GM23338 (cell line): ENCODE measurements around the gene TLR9. TPM values are rescaled to one million over a fixed set of nuclear protein-coding genes. Genes with fewer than 3 reads are reported as not detected.

Source experiments
- ATAC-seq: fragments of 200-7000 bp; cut with Tn5 transposase; 3 replicates; pipeline ENCODE4 v1.9.1; 2020
- DNase-seq: peaks from one replicate; pipeline ENCODE4 v3.0.0-alpha.2; 2015; ENCODE audit warnings: low spot score
- H2AFZ ChIP-seq: fragments of 200-600 bp; sonication (generic); 2 replicates; pipeline ENCODE4 v1.8.0; 2016; ENCODE audit warnings: antibody characterized with exemption, mild to moderate bottlenecking, moderate library complexity
- H3F3A ChIP-seq: fragments of 200-600 bp; sonication (generic); replicated peaks from 2 replicates; pipeline ENCODE4 v1.8.0; 2017; ENCODE audit warnings: antibody characterized with exemption, mixed run types, low read depth
- H3K27ac ChIP-seq: fragments of 200-600 bp; sonication (generic); 2 replicates; pipeline ENCODE4 v1.6.1; 2016; ENCODE audit warnings: low read depth
- H3K27me3 ChIP-seq: fragments of 200-600 bp; sonication (generic); 2 replicates; pipeline ENCODE4 v1.8.0; 2016; ENCODE audit warnings: mild to moderate bottlenecking, mixed run types, moderate library complexity; ENCODE audit not compliant: insufficient read depth
- H3K36me3 ChIP-seq: fragments of 200-600 bp; sonication (generic); 2 replicates; pipeline ENCODE4 v1.8.0; 2016; ENCODE audit warnings: mild to moderate bottlenecking; ENCODE audit not compliant: insufficient read depth
- H3K4me1 ChIP-seq: fragments of 200-600 bp; sonication (generic); 2 replicates; pipeline ENCODE4 v1.8.0; 2016; ENCODE audit warnings: mild to moderate bottlenecking, moderate library complexity; ENCODE audit not compliant: insufficient read depth
- H3K4me2 ChIP-seq: fragments of 200-600 bp; sonication (generic); 2 replicates; pipeline ENCODE4 v1.7.1; 2017; ENCODE audit warnings: mixed run types
- H3K4me3 ChIP-seq: fragments of 200-600 bp; sonication (generic); 2 replicates; pipeline ENCODE4 v1.6.1; 2016; ENCODE audit warnings: mixed run types
- H3K79me2 ChIP-seq: fragments of 200-600 bp; sonication (generic); replicated peaks from 2 replicates; pipeline ENCODE4 v1.8.0; 2017; ENCODE audit warnings: mild to moderate bottlenecking; ENCODE audit not compliant: insufficient read depth
- H3K9me2 ChIP-seq: fragments of 200-600 bp; sonication (generic); 2 replicates; pipeline ENCODE4 v1.8.0; 2017; ENCODE audit not compliant: insufficient read depth
- H4K20me1 ChIP-seq: fragments of 200-600 bp; sonication (generic); replicated peaks from 2 replicates; pipeline ENCODE4 v1.8.0; 2017; ENCODE audit warnings: mild to moderate bottlenecking; ENCODE audit not compliant: insufficient read depth
- H3K27ac Mint-ChIP-seq: 2 replicates; pipeline ENCODE4 v1.8.0; 2020; ENCODE audit warnings: inconsistent platforms, mild to moderate bottlenecking, moderate library complexity, mixed read lengths
- H3K27me3 Mint-ChIP-seq: 3 replicates; pipeline ENCODE4 v1.8.0; 2022; ENCODE audit warnings: low read depth, mild to moderate bottlenecking, moderate library complexity, mixed read lengths, inconsistent platforms; ENCODE audit not compliant: insufficient read depth, poor library complexity
- H3K36me3 Mint-ChIP-seq: 3 replicates; pipeline ENCODE4 v1.8.0; 2021; ENCODE audit warnings: low read depth, mild to moderate bottlenecking, inconsistent platforms, moderate library complexity, mixed read lengths
- H3K4me1 Mint-ChIP-seq: 3 replicates; pipeline ENCODE4 v1.8.0; 2020; ENCODE audit warnings: mild to moderate bottlenecking, inconsistent platforms, mixed read lengths
- H3K4me3 Mint-ChIP-seq: 3 replicates; pipeline ENCODE4 v1.8.0; 2021; ENCODE audit warnings: moderate library complexity, mild to moderate bottlenecking, inconsistent platforms, mixed read lengths
- H3K9me3 Mint-ChIP-seq: 3 replicates; pipeline ENCODE4 v1.8.0; 2020; ENCODE audit warnings: moderate library complexity, mild to moderate bottlenecking, inconsistent platforms, mixed read lengths
- CREB1 ChIP-seq: fragments of 250-450 bp; sonication (Bioruptor Pico); IDR thresholded peaks from 2 replicates; pipeline ENCODE4 v1.5.0; 2020; ENCODE audit warnings: low read depth, mild to moderate bottlenecking, moderate library complexity
- EZH2 ChIP-seq: fragments of 200-600 bp; sonication (generic); IDR thresholded peaks from one replicate; pipeline ENCODE4 v1.8.0; 2017; ENCODE audit warnings: antibody characterized with exemption, mild to moderate bottlenecking, low read depth; ENCODE audit not compliant: unreplicated experiment
- EZH2phosphoT487 ChIP-seq: fragments of 200-600 bp; sonication (generic); IDR thresholded peaks from one replicate; pipeline ENCODE4 v1.8.1; 2018; ENCODE audit warnings: antibody characterized with exemption; ENCODE audit not compliant: unreplicated experiment
- POLR2AphosphoS5 ChIP-seq: IDR thresholded peaks from 2 replicates; pipeline ENCODE4 v1.6.1; 2016; ENCODE audit warnings: antibody characterized with exemption, low read depth
- STAT1 ChIP-seq: IDR thresholded peaks from one replicate; pipeline ENCODE4 v1.6.1; 2016; ENCODE audit warnings: antibody characterized with exemption; ENCODE audit not compliant: unreplicated experiment
- ZNF331 ChIP-seq: fragments of 250-450 bp; sonication (Bioruptor Pico); IDR thresholded peaks from 2 replicates; pipeline ENCODE4 v1.5.0; 2020; ENCODE audit warnings: low read depth, mild to moderate bottlenecking, moderate library complexity
- polyA plus RNA-seq: library from polyadenylated mRNA; unstranded; fragments of >200 nt; fragmentation: Nextera tagmentation; extraction: Ambion mirVana; gene quantifications from 2 replicates; pipeline ENCODE4 v1.2.1, GENCODE V29; 2016
- total RNA-seq: library from RNA; depleted of rRNA; stranded (reverse); fragments of >200 nt; shearing (Covaris generic); gene quantifications from 2 replicates; pipeline ENCODE4 v1.2.3, GENCODE V29; 2014
- TF ChIP-seq, protein P1 (sequence below): IDR thresholded peaks from one replicate; pipeline ENCODE4 v1.6.1; 2018; ENCODE audit warnings: antibody characterized with exemption; ENCODE audit not compliant: unreplicated experiment
- TF ChIP-seq, protein P2 (sequence below), 2 experiments: fragments of 200-600 bp in 1 of 2; sonication (generic) in 1 of 2; conservative IDR thresholded peaks; 2 replicates each; pipeline versions ENCODE4 v1.5.1 to v1.6.1; 2016 to 2017; ENCODE audit warnings: antibody characterized with exemption in 2 of 2, low read depth in 2 of 2, mild to moderate bottlenecking in 2 of 2, moderate library complexity in 1 of 2
- TF ChIP-seq, protein P3 (sequence below): IDR thresholded peaks from 2 replicates; pipeline ENCODE4 v1.6.1; 2016; ENCODE audit warnings: antibody characterized with exemption

TLR9 gene
- total and polyA plus RNA-seq, 2 experiments from 2014 or later: not detected

DNA sequence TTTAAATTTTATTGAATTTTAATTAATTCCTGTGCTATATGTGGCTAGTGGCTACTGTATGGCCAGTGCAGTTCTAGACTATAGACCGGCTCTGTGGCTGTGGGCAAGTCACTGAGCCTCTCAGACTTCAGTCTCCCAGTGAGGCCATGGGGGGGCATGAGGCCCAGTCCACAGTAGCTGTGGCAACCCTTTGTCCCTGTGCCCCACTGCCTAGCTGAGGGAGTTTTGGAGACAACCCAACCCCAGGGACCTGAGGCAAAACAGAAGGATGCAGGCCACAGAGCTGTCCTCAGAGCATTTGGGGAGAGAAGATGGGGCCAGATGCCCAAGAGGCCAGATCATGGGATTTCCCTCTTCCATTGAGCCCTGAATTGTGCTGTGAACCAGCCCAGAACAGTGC lies 52.3 kb downstream of the TLR9 start:
- H3K9me3 Mint-ChIP-seq: no peaks in the 10 kb centered on the region
- Histone ChIP-seq H4K20me1 (no peaks in the 10 kb centered on the region), H3K4me1 (no peaks in the 10 kb centered on the region), H3K9me2 (no peaks in the 10 kb centered on the region), H3K36me3 (no peaks in the 10 kb centered on the region), H3K27me3 (no peaks in the 10 kb centered on the region), H3F3A (no peaks in the 10 kb centered on the region), H3K79me2 (no peaks in the 10 kb centered on the region), H3K4me2 (no peak overlapping the region), H3K27ac (no peak overlapping the region), H3K4me3 (no peak overlapping the region), H2AFZ (no peak overlapping the region)
- DNase-seq (no peak), ATAC-seq (no peak)
- H3K4me1 Mint-ChIP-seq: peaks cover 20% of the 10 kb centered on the region; the same call in 2 of the 3 replicates
- no peak overlapping the region for H3K27ac Mint-ChIP-seq
- TF ChIP-seq EZH2 (no peak), CREB1 (CRISPR knock-in tag) (no peak), STAT1 (no peak), ZNF331 (CRISPR knock-in tag) (no peak), EZH2phosphoT487 (no peak), POLR2AphosphoS5 (no peak)
- TF ChIP-seq, protein P1, sequence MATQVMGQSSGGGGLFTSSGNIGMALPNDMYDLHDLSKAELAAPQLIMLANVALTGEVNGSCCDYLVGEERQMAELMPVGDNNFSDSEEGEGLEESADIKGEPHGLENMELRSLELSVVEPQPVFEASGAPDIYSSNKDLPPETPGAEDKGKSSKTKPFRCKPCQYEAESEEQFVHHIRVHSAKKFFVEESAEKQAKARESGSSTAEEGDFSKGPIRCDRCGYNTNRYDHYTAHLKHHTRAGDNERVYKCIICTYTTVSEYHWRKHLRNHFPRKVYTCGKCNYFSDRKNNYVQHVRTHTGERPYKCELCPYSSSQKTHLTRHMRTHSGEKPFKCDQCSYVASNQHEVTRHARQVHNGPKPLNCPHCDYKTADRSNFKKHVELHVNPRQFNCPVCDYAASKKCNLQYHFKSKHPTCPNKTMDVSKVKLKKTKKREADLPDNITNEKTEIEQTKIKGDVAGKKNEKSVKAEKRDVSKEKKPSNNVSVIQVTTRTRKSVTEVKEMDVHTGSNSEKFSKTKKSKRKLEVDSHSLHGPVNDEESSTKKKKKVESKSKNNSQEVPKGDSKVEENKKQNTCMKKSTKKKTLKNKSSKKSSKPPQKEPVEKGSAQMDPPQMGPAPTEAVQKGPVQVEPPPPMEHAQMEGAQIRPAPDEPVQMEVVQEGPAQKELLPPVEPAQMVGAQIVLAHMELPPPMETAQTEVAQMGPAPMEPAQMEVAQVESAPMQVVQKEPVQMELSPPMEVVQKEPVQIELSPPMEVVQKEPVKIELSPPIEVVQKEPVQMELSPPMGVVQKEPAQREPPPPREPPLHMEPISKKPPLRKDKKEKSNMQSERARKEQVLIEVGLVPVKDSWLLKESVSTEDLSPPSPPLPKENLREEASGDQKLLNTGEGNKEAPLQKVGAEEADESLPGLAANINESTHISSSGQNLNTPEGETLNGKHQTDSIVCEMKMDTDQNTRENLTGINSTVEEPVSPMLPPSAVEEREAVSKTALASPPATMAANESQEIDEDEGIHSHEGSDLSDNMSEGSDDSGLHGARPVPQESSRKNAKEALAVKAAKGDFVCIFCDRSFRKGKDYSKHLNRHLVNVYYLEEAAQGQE: no peak
- H3K27me3 Mint-ChIP-seq: peaks cover 2% of the 10 kb centered on the region
- H3K36me3 Mint-ChIP-seq: no peaks in the 10 kb centered on the region; the same call in 2 of the 3 replicates
- no peak overlapping the region for H3K4me3 Mint-ChIP-seq

DNA sequence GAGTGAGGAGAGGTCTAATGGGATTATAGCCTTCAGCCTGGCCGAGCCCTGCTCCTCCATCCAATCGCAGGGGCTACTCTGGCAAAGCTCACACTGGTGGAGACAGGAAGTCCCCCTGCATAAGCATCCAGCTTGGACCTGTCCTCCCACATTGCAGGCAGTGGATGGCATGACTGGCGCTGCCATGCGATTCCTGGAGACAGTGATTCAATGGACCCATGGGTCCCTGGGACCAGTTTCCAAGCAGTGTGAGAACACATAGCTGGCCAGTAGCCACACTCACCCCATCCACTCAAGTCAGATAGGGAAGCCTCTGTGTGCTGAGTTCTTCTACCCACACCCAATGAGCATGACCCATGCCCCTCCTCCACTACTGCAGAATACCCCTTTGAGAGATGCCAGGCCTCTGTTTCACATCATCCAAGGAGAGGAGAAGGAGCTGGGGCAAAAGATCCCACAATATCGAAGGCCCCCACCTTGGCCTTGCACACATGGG lies 53.1 kb downstream of the TLR9 start:
- H3K36me3 Mint-ChIP-seq: no peaks in the 10 kb centered on the region; the same call in 2 of the 3 replicates
- ATAC-seq: no peak
- no peak overlapping the region for H3K4me3 Mint-ChIP-seq
- no peaks in the 10 kb centered on the region for H3K9me2 ChIP-seq
- no peaks in the 10 kb centered on the region for H3F3A ChIP-seq
- no peaks in the 10 kb centered on the region for H3K4me1 ChIP-seq
- H3K27ac ChIP-seq: no peak overlapping the region
- H4K20me1 ChIP-seq: no peaks in the 10 kb centered on the region
- H3K27me3 ChIP-seq: no peaks in the 10 kb centered on the region
- H2AFZ ChIP-seq: no peak overlapping the region
- no peak for DNase-seq
- H3K36me3 ChIP-seq: no peaks in the 10 kb centered on the region
- H3K27ac Mint-ChIP-seq: no peak overlapping the region
- no peak overlapping the region for H3K4me2 ChIP-seq
- H3K27me3 Mint-ChIP-seq: peaks cover 4% of the 10 kb centered on the region
- no peak overlapping the region for H3K4me3 ChIP-seq
- H3K79me2 ChIP-seq: no peaks in the 10 kb centered on the region
- peaks cover 19% of the 10 kb centered on the region for H3K4me1 Mint-ChIP-seq
- no peaks in the 10 kb centered on the region for H3K9me3 Mint-ChIP-seq
- TF ChIP-seq, protein P2, sequence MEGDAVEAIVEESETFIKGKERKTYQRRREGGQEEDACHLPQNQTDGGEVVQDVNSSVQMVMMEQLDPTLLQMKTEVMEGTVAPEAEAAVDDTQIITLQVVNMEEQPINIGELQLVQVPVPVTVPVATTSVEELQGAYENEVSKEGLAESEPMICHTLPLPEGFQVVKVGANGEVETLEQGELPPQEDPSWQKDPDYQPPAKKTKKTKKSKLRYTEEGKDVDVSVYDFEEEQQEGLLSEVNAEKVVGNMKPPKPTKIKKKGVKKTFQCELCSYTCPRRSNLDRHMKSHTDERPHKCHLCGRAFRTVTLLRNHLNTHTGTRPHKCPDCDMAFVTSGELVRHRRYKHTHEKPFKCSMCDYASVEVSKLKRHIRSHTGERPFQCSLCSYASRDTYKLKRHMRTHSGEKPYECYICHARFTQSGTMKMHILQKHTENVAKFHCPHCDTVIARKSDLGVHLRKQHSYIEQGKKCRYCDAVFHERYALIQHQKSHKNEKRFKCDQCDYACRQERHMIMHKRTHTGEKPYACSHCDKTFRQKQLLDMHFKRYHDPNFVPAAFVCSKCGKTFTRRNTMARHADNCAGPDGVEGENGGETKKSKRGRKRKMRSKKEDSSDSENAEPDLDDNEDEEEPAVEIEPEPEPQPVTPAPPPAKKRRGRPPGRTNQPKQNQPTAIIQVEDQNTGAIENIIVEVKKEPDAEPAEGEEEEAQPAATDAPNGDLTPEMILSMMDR (conservative IDR thresholded peaks at IDR 0.05; ENCODE audit: low read depth in 2 of 2): no peak
- TF ChIP-seq EZH2: no peak
- TF ChIP-seq, protein P1: no peak
- TF ChIP-seq, protein P3, sequence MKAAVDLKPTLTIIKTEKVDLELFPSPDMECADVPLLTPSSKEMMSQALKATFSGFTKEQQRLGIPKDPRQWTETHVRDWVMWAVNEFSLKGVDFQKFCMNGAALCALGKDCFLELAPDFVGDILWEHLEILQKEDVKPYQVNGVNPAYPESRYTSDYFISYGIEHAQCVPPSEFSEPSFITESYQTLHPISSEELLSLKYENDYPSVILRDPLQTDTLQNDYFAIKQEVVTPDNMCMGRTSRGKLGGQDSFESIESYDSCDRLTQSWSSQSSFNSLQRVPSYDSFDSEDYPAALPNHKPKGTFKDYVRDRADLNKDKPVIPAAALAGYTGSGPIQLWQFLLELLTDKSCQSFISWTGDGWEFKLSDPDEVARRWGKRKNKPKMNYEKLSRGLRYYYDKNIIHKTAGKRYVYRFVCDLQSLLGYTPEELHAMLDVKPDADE: no peak
